HepG2 (cell line): Measurements from ENCODE around the gene PTPRU. TPM values are rescaled to one million over a fixed set of nuclear protein-coding genes. Genes with fewer than 3 reads are reported as not detected.

Source experiments
- ATAC-seq: fragments of 200-7000 bp; cut with Tn5 transposase; 3 replicates; pipeline ENCODE4 v1.9.1; 2020; ENCODE audit warnings: mild to moderate bottlenecking, moderate library complexity
- BruUV-seq: library from RNA; stranded (reverse); fragments of 400-500 nt; replicated peaks from 2 replicates; lab custom pipeline; 2021; lab: Mats Ljungman, UMichigan
- CTCF ChIA-PET: fragments of 300-600 bp; formaldehyde crosslinking; extraction: SDS; loops from one replicate; lab custom pipeline; 2021; ENCODE audit warnings: low total read pairs, inconsistent platforms, low intra/inter-chr PET ratio; lab: Yijun Ruan, JAX
- POLR2A ChIA-PET: fragments of 350-600 bp; sonication (Branson Sonifier 250); formaldehyde crosslinking; loops from one replicate; lab custom pipeline; 2020; ENCODE audit warnings: antibody characterized with exemption, inconsistent platforms; lab: Yijun Ruan, JAX
- DNase-seq: peaks from one replicate; pipeline ENCODE4 v3.0.0-alpha.2; 2015; ENCODE audit warnings: low spot score
- FAIRE-seq: peaks from 3 replicates; lab custom pipeline; 2011; peaks lifted over from hg19 to GRCh38; lab: Jason Lieb, UNC
- H2AFZ ChIP-seq: one replicate; pipeline ENCODE4 v1.6.1; 2011; ENCODE audit warnings: low read length, inconsistent platforms
- H3K27ac ChIP-seq: fragments of 300-600 bp; 3 replicates; pipeline ENCODE4 v1.8.0; 2011; ENCODE audit warnings: mixed run types, mild to moderate bottlenecking, mixed read lengths, low read length, inconsistent platforms; ENCODE audit not compliant: insufficient read depth; ENCODE audit errors: extremely low read length
- H3K27me3 ChIP-seq, 2 experiments: fragments of 200-600 bp in 1 of 2; 2 replicates in 1 of 2; 3 replicates in 1 of 2; pipeline versions ENCODE4 v1.6.0 to v1.8.0; 2011; ENCODE audit warnings: low read length in 2 of 2, mild to moderate bottlenecking in 2 of 2, moderate library complexity in 2 of 2, inconsistent platforms in 1 of 2; ENCODE audit not compliant: insufficient read depth in 2 of 2, control insufficient read depth in 1 of 2
- H3K36me3 ChIP-seq, 2 experiments: fragments of 200-600 bp in 1 of 2; replicated peaks in 1 of 2; 2 replicates in 1 of 2; 3 replicates in 1 of 2; pipeline versions ENCODE4 v1.5.1 to v1.8.0; 2011; ENCODE audit warnings: low read length in 2 of 2, inconsistent platforms in 1 of 2; ENCODE audit not compliant: insufficient read depth in 2 of 2, control insufficient read depth in 1 of 2
- H3K4me1 ChIP-seq: 2 replicates; pipeline ENCODE4 v1.5.1; 2012; ENCODE audit warnings: low read length, inconsistent platforms; ENCODE audit not compliant: insufficient read depth
- H3K4me2 ChIP-seq: 2 replicates; pipeline ENCODE4 v1.6.0; 2011; ENCODE audit warnings: low read depth, low read length, inconsistent platforms
- H3K4me3 ChIP-seq, 3 experiments: fragments of 200-600 bp in 1 of 3; sonication (generic), shearing (Covaris generic) in 1 of 3; replicated peaks in 1 of 3; 2 replicates each; pipeline ENCODE4 v1.5.1; 2011 to 2016; ENCODE audit warnings: low read length in 3 of 3, inconsistent platforms in 2 of 3, low read depth in 2 of 3, mild to moderate bottlenecking in 2 of 3, control low read depth in 1 of 3, mixed read lengths in 1 of 3; ENCODE audit not compliant: insufficient read depth in 1 of 3
- H3K79me2 ChIP-seq: one replicate; pipeline ENCODE4 v1.6.1; 2011; ENCODE audit warnings: low read length, inconsistent platforms; ENCODE audit not compliant: insufficient read depth
- H3K9ac ChIP-seq: 2 replicates; pipeline ENCODE4 v1.6.0; 2011; ENCODE audit warnings: mild to moderate bottlenecking, low read depth, low read length, inconsistent platforms; ENCODE audit not compliant: insufficient read depth
- H3K9me3 ChIP-seq: 2 replicates; pipeline ENCODE4 v1.5.1; 2012; ENCODE audit warnings: mild to moderate bottlenecking, low read length
- H4K20me1 ChIP-seq: 2 replicates; pipeline ENCODE4 v1.6.0; 2011; ENCODE audit warnings: inconsistent platforms, mild to moderate bottlenecking, low read length, moderate library complexity; ENCODE audit not compliant: insufficient read depth
- ARHGAP35 ChIP-seq: sonication (generic); formaldehyde crosslinking; IDR thresholded peaks from 2 replicates; pipeline ENCODE4 v1.9.0; 2022; ENCODE audit warnings: mild to moderate bottlenecking, inconsistent platforms, moderate library complexity, missing genetic modification reagents, borderline replicate concordance
- GTF2F1 ChIP-seq: fragments of 150-350 bp; IDR thresholded peaks from 2 replicates; pipeline ENCODE4 v1.6.1; 2014; ENCODE audit warnings: low read length
- MIER2 ChIP-seq: IDR thresholded peaks from 2 replicates; pipeline ENCODE4 v1.6.1; 2016; ENCODE audit warnings: missing biosample characterization, missing genetic modification reagents
- TEAD3 ChIP-seq: optimal IDR thresholded peaks from 2 replicates; pipeline ENCODE3; 2016; ENCODE audit warnings: borderline replicate concordance
- ZNF768 ChIP-seq: sonication (generic); formaldehyde crosslinking; IDR thresholded peaks from 2 replicates; pipeline ENCODE4 v1.4.0; 2020; ENCODE audit warnings: missing genetic modification reagents
- WGBS: methylation state at CpG from one replicate; pipeline ENCODE4 v1.1.6; 2017; ENCODE audit warnings: low lambda C conversion rate; 5-methylcytosine and 5-hydroxymethylcytosine counted together
- in situ Hi-C: cut with HindIII; loops from 2 replicates; pipeline ENCODE4 v1.10.0; 2017; ENCODE audit warnings: low pct_unique_long_range_greater_than_20kb; ENCODE audit not compliant: extremely low pct_ligation_motif_present
- intact Hi-C: fragments of 100-400 bp; cut with micrococcal nuclease; formaldehyde crosslinking; loops from one replicate; pipeline ENCODE4 v1.10.0; 2022; ENCODE audit not compliant: unreplicated experiment
- polyA plus RNA-seq, 8 experiments: library from polyadenylated mRNA; depleted of rRNA in 3 of 8; stranded (reverse) in 7 of 8; unstranded in 1 of 8; fragments of >200 nt; fragmentation: Illumina TruSeq in 4 of 8; extraction: Trizol in 4 of 8; gene quantifications; 2 replicates each; pipeline versions ENCODE4 v1.2.1 to v1.2.3, GENCODE V29; 2011 to 2016; ENCODE audit warnings: low read depth in 4 of 8, missing spikeins in 1 of 8, mixed read lengths in 1 of 8; ENCODE audit not compliant: insufficient read depth in 1 of 8
- total RNA-seq, 5 experiments: library from RNA; depleted of rRNA; stranded (reverse); fragments of >200 nt; fragmentation: Illumina TruSeq; extraction: Trizol; gene quantifications; 2 replicates each; pipeline ENCODE4 v1.2.3, GENCODE V29; 2016; ENCODE audit warnings: low read depth in 1 of 5
- TF ChIP-seq, protein P1 (sequence below): sonication (generic); formaldehyde crosslinking; IDR thresholded peaks from 2 replicates; pipeline ENCODE4 v1.5.0; 2020; ENCODE audit warnings: mild to moderate bottlenecking, missing genetic modification reagents
- TF ChIP-seq, protein P2 (sequence below): sonication (generic); formaldehyde crosslinking; IDR thresholded peaks from 2 replicates; pipeline ENCODE4 v1.4.0; 2020; ENCODE audit warnings: mild to moderate bottlenecking, missing genetic modification reagents

Gene PTPRU
- total and polyA plus RNA-seq, 2 of the 13 experiments (the other 11 are each of a cell fraction or from before 2014, with no cell fraction given): 21.6 to 22.3 TPM

DNA sequence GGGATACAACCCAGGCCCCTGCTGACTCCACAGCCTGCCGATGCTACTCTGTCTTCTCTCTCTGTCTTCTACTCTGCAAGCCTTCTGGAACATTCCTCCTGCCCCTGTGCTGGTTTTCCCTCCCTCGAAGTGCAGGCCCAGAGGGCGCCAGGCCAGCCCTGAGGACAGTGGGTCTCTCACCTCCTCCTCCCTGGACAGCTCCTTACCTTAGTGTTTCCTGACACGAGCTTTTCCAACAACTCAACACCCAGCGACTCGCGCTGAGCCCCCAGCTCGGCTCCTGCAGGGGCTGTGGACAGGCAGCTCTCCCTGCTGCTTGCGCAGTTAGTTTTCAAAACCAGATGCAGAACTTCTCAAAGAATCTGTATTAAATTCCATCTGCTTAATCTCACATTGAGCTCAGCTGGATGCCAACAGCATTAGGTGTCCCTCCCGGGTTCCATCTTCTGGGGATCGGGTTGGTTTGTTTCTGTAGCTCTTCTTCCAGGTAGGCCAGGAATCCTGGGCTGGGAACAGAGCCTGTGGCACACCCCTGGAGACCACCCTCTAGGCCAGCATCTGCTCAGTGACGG is 54.2 kb downstream of the PTPRU start:
- CTCF ChIA-PET: no interaction called here
- no peak overlapping the region for H3K4me3 ChIP-seq
- no peak for FAIRE-seq
- no peaks in the 10 kb centered on the region for H3K27me3 ChIP-seq
- ATAC-seq: no peak
- intact Hi-C loops (no loop called here), in situ Hi-C loops (no loop called here)
- H3K79me2 ChIP-seq: no peaks in the 10 kb centered on the region
- H3K9me3 ChIP-seq: no peaks in the 10 kb centered on the region
- WGBS: 98% methylated on average over 12 of the region's 12 CpGs
- no peaks in the 10 kb centered on the region for H3K4me1 ChIP-seq
- no peak for DNase-seq
- no peak overlapping the region for H3K27ac ChIP-seq
- POLR2A ChIA-PET: no interaction called here
- no peak overlapping the region for H3K4me2 ChIP-seq
- H2AFZ ChIP-seq: no peak overlapping the region
- H3K9ac ChIP-seq: no peak overlapping the region
- TF ChIP-seq, protein P1, sequence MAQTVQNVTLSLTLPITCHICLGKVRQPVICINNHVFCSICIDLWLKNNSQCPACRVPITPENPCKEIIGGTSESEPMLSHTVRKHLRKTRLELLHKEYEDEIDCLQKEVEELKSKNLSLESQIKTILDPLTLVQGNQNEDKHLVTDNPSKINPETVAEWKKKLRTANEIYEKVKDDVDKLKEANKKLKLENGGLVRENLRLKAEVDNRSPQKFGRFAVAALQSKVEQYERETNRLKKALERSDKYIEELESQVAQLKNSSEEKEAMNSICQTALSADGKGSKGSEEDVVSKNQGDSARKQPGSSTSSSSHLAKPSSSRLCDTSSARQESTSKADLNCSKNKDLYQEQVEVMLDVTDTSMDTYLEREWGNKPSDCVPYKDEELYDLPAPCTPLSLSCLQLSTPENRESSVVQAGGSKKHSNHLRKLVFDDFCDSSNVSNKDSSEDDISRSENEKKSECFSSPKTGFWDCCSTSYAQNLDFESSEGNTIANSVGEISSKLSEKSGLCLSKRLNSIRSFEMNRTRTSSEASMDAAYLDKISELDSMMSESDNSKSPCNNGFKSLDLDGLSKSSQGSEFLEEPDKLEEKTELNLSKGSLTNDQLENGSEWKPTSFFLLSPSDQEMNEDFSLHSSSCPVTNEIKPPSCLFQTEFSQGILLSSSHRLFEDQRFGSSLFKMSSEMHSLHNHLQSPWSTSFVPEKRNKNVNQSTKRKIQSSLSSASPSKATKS: no peak
- TF ChIP-seq MIER2 (CRISPR knock-in tag) (no peak), ARHGAP35 (CRISPR knock-in tag) (no peak), TEAD3 (CRISPR knock-in tag) (no peak), GTF2F1 (no peak), ZNF768 (CRISPR knock-in tag) (no peak)
- TF ChIP-seq, protein P2, sequence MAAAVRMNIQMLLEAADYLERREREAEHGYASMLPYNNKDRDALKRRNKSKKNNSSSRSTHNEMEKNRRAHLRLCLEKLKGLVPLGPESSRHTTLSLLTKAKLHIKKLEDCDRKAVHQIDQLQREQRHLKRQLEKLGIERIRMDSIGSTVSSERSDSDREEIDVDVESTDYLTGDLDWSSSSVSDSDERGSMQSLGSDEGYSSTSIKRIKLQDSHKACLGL (CRISPR knock-in tag): no peak
- H4K20me1 ChIP-seq: no peaks in the 10 kb centered on the region
- no TSS peak for BruUV-seq
- H3K36me3 ChIP-seq: peaks cover 3 to 7% of the 10 kb centered on the region in 2 experiments; a peak in 3 of 5 replicates
